ENCODE results near the gene EEF1G. TPM values are rescaled to one million over a fixed set of nuclear protein-coding genes. Genes with fewer than 3 reads are reported as not detected.

Gene EEF1G
- total RNA-seq, 1 donor, result 1,049 TPM

GRCh38 chr11:62554387-62555167, 19.1 kb downstream of the EEF1G start:
- H4K20me1 ChIP-seq (ENCODE audit: insufficient read depth, low read length), result peaks cover 14% of the 10 kb centered on the region
- H3K9me3 ChIP-seq (ENCODE audit: low read depth, low read length), result no peaks in the 10 kb centered on the region
- H3K4me3 ChIP-seq (ENCODE audit: insufficient read depth, low read length), result peak overlapping the region; percentile 59
- no peaks in the 10 kb centered on the region for H3K27me3 ChIP-seq (ENCODE audit: insufficient read depth, low read length)
- H3K27ac ChIP-seq (ENCODE audit: low read depth, low read length), result peak overlapping the region; percentile 85
- DNase-seq (ENCODE audit: insufficient read length, low spot score, missing footprints), result no peak
- H3K4me2 ChIP-seq (ENCODE audit: insufficient read depth, low read length), result peak overlapping the region; percentile 81
- TF ChIP-seq CTCF (IDR thresholded peaks at IDR 0.05; ENCODE audit: extremely low read depth, low read depth, low read length), result no peak
- peaks cover 24% of the 10 kb centered on the region for H3K36me3 ChIP-seq (ENCODE audit: insufficient read depth, low read length)
- H3K4me1 ChIP-seq (ENCODE audit: insufficient read depth, low read length), result peaks cover 62% of the 10 kb centered on the region
- H3K79me2 ChIP-seq (ENCODE audit: insufficient read depth, low read length), result peaks cover 9% of the 10 kb centered on the region
- no peak overlapping the region for H2AFZ ChIP-seq (ENCODE audit: low read length)

- peaks cover 14% of the 10 kb centered on the region for H4K20me1 ChIP-seq (ENCODE audit: insufficient read depth, low read length)
- peak; percentile 95 for DNase-seq (ENCODE audit: insufficient read length, low spot score, missing footprints)
- peak overlapping the region; percentile 30 for H2AFZ ChIP-seq (ENCODE audit: low read length)
- H3K27ac ChIP-seq (ENCODE audit: low read depth, low read length), result peak overlapping the region; percentile 85
- peaks cover 65% of the 10 kb centered on the region for H3K4me1 ChIP-seq (ENCODE audit: insufficient read depth, low read length)
- peak overlapping the region; percentile 81 for H3K4me2 ChIP-seq (ENCODE audit: insufficient read depth, low read length)
- no peak for TF ChIP-seq CTCF (IDR thresholded peaks at IDR 0.05; ENCODE audit: extremely low read depth, low read depth, low read length)
- H3K9me3 ChIP-seq (ENCODE audit: low read depth, low read length), result no peaks in the 10 kb centered on the region
- no peaks in the 10 kb centered on the region for H3K27me3 ChIP-seq (ENCODE audit: insufficient read depth, low read length)
- H3K36me3 ChIP-seq (ENCODE audit: insufficient read depth, low read length), result peaks cover 17% of the 10 kb centered on the region
- H3K79me2 ChIP-seq (ENCODE audit: insufficient read depth, low read length), result peaks cover 3% of the 10 kb centered on the region
- H3K4me3 ChIP-seq (ENCODE audit: insufficient read depth, low read length), result peak overlapping the region; percentile 59
These were observed 19.8 kb downstream of the EEF1G start for GRCh38 chr11:62553839-62554361.

- Histone ChIP-seq H3K27ac (ENCODE audit: low read depth, low read length) (peak overlapping the region; percentile 85), H3K4me3 (ENCODE audit: insufficient read depth, low read length) (peak overlapping the region; percentile 59), H3K36me3 (ENCODE audit: insufficient read depth, low read length) (peaks cover 11% of the 10 kb centered on the region), H3K79me2 (ENCODE audit: insufficient read depth, low read length) (no peaks in the 10 kb centered on the region), H3K27me3 (ENCODE audit: insufficient read depth, low read length) (no peaks in the 10 kb centered on the region), H2AFZ (ENCODE audit: low read length) (peak overlapping the region; percentile 53), H3K4me1 (ENCODE audit: insufficient read depth, low read length) (peaks cover 71% of the 10 kb centered on the region), H3K9me3 (ENCODE audit: low read depth, low read length) (no peaks in the 10 kb centered on the region), H3K4me2 (ENCODE audit: insufficient read depth, low read length) (peak overlapping the region; percentile 81), H4K20me1 (ENCODE audit: insufficient read depth, low read length) (peaks cover 14% of the 10 kb centered on the region)
- no peak for TF ChIP-seq CTCF (IDR thresholded peaks at IDR 0.05; ENCODE audit: extremely low read depth, low read depth, low read length)
- DNase-seq (ENCODE audit: insufficient read length, low spot score, missing footprints), result peak; percentile 98
These were observed 20.4 kb downstream of the EEF1G start for GRCh38 chr11:62553080-62553838.
